BE2C (cell line): ENCODE results near the gene CA11.

ENCODE experiments used
- DNase-seq: peaks from one replicate; pipeline ENCODE4 v3.0.0-alpha.2; 2020
- H3K27me3 ChIP-seq: fragments of 250-450 bp; sonication (Bioruptor Pico); 2 replicates; pipeline ENCODE4 v1.5.1; 2020; ENCODE audit warnings: mild to moderate bottlenecking
- H3K36me3 ChIP-seq: fragments of 250-450 bp; sonication (Bioruptor Pico); 2 replicates; pipeline ENCODE4 v1.5.1; 2020; ENCODE audit warnings: mild to moderate bottlenecking
- H3K4me1 ChIP-seq: fragments of 250-450 bp; sonication (Bioruptor Pico); 2 replicates; pipeline ENCODE4 v1.5.1; 2020
- H3K4me3 ChIP-seq: 2 replicates; pipeline ENCODE4 v1.5.1; 2011; ENCODE audit warnings: low read depth, low read length
- H3K9me3 ChIP-seq: fragments of 250-450 bp; sonication (Bioruptor Pico); 2 replicates; pipeline ENCODE4 v1.5.1; 2020
- TF ChIP-seq, protein P1 (sequence below): IDR thresholded peaks from 2 replicates; pipeline ENCODE4 v1.5.1; 2012; ENCODE audit warnings: mild to moderate bottlenecking, low read depth, low read length

The CA11 gene

DNA sequence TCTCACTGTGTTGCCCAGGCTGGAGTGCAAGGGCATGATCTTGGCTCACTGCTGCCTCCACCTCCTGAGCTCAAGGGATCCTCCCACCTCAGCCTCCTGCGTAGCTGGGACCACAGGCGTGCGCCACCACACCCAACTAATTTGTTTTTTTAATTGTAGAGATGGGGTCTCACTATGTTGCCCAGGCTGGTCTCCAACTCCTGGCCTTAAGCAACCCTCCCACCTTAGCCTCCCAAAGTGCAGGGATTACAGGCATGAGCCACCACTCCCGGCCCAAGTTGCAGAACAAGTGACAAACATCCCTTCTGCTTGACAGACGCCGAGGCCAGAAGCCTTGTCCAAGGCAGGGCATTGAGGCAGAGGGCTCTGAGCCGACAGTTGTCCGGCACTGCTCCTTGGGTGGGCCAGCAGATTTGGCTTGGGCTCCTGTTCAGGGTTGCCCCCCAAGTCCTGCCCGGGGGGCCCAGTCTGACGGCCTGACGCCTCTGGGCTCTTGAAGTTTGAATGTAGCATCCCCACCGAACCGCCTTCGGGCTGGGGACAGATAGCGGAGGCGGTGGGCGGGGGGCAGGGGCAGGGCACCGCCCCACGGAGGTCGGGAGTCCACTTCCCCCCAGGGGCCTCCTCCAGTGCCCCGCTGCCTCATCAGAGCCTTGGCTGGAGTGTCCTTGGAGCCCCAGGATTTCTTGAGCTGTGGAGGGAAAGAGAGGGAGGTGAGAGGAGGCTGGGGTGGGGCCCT is 45.1 kb downstream of the CA11 start:
- Histone ChIP-seq H3K27me3 (peaks cover 12% of the 10 kb centered on the region), H3K36me3 (no peaks in the 10 kb centered on the region), H3K9me3 (no peaks in the 10 kb centered on the region), H3K4me3 (no peak overlapping the region), H3K4me1 (no peaks in the 10 kb centered on the region)
- TF ChIP-seq, protein P1, sequence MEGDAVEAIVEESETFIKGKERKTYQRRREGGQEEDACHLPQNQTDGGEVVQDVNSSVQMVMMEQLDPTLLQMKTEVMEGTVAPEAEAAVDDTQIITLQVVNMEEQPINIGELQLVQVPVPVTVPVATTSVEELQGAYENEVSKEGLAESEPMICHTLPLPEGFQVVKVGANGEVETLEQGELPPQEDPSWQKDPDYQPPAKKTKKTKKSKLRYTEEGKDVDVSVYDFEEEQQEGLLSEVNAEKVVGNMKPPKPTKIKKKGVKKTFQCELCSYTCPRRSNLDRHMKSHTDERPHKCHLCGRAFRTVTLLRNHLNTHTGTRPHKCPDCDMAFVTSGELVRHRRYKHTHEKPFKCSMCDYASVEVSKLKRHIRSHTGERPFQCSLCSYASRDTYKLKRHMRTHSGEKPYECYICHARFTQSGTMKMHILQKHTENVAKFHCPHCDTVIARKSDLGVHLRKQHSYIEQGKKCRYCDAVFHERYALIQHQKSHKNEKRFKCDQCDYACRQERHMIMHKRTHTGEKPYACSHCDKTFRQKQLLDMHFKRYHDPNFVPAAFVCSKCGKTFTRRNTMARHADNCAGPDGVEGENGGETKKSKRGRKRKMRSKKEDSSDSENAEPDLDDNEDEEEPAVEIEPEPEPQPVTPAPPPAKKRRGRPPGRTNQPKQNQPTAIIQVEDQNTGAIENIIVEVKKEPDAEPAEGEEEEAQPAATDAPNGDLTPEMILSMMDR, result no peak
- no peak for DNase-seq

DNA sequence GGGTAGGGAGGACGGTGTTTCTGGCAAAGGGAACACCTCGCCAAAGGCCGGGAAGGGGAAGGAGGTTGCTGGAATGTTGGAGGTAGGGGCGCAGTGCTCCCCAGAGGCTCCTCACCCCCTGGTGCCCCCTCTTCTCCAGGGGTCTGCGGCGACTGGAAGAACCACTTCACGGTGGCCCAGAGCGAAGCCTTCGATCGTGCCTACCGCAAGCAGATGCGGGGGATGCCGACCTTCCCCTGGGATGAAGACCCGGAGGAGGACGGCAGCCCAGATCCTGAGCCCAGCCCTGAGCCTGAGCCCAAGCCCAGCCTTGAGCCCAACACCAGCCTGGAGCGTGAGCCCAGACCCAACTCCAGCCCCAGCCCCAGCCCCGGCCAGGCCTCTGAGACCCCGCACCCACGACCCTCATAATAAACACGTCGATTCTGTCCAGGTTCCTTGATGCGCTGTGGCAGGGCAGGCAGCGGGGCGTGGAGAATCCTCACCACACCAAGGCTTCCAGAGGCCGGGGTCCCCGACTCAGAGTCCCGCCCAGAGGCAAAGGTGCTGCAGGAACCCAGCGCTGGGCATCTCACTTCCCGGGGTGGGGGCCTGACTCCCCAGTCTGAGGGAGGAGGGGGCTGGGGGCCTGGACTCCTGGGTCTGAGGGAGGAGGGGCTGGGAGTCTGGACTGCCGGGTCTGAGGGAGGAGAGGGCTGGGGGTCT is 46.8 kb downstream of the CA11 start:
- Histone ChIP-seq H3K36me3 (no peaks in the 10 kb centered on the region), H3K27me3 (peaks cover 12% of the 10 kb centered on the region), H3K9me3 (no peaks in the 10 kb centered on the region), H3K4me3 (no peak overlapping the region), H3K4me1 (no peaks in the 10 kb centered on the region)
- TF ChIP-seq, protein P1, result no peak
- no peak for DNase-seq

DNA sequence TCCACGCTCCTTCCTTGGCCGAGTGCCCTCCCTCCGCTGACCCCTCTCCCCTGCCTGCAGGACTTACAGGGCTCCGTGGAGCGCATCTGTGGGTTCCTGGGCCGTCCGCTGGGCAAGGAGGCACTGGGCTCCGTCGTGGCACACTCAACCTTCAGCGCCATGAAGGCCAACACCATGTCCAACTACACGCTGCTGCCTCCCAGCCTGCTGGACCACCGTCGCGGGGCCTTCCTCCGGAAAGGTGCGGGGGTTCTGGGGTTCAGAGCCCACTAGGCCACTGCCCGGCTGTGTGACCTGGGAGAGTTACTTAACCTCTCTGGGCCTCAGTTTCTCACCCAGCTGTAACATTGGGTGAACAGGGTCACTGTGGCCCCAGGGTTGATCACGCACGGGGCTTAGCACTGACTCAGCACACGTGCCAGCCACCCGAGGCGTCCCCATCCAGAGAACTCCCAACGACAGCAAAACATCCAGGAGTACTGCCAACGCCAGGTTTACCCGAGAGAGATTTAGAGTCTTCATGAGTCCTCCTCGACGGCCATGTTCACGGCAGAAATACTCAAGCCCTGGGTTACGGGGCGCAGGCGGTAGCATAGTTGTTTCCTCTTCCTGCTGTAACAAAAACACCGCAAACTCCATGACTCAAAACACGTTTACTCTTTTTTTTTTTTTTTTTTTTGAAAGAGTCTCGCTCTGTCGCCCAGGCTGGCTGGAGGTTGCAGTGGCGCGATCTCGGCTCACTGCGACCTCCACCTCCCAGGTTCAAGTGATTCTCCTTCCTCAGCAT is 49.1 kb downstream of the CA11 start:
- H3K36me3 ChIP-seq, result no peaks in the 10 kb centered on the region
- DNase-seq, result no peak
- no peaks in the 10 kb centered on the region for H3K4me1 ChIP-seq
- no peaks in the 10 kb centered on the region for H3K9me3 ChIP-seq
- TF ChIP-seq, protein P1, result no peak
- no peak overlapping the region for H3K4me3 ChIP-seq
- H3K27me3 ChIP-seq, result peaks cover 12% of the 10 kb centered on the region

DNA sequence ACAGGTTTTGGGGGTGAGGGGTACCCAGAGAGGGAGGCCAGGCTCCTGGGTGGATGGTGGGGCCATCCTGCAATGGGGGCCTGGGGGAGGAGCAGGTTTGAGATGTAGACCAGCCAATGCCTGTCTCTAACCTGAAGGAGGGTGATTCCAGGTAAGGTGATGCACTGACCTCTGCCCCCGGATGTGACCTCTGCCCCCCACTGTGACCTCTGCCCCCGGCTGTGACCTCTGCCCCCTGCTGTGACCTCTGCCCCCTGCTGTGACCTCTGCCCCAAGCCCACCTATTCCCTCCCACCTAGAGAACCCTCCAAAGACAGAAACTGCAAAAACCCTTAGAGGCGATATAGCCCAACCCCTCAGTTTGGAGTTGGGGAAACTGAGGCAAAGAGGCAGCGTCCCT is 49.8 kb downstream of the CA11 start:
- Histone ChIP-seq H3K27me3 (peaks cover 12% of the 10 kb centered on the region), H3K4me1 (no peaks in the 10 kb centered on the region), H3K36me3 (no peaks in the 10 kb centered on the region), H3K9me3 (no peaks in the 10 kb centered on the region), H3K4me3 (no peak overlapping the region)
- TF ChIP-seq, protein P1, result no peak
- no peak for DNase-seq

DNA sequence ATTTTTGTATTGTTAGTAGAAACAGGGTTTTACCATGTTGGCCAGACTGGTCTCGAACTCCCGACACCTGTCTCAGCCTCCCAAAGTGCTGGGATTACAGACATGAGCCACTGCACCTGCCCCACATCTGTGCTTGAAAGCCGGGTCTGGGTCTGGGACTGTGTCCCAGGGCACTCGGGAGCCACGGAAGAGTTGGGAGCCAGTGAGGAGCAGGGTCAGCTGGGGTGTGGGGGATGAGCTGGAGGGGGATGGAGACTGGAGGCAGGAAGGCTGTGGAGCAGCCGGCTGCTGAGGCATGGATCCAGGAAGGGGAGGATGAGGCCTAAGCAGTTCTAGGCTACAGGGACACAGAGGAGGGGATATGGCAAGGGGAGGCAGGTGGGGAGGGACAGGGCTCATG is 50.2 kb downstream of the CA11 start:
- Histone ChIP-seq H3K4me1 (no peaks in the 10 kb centered on the region), H3K27me3 (peaks cover 12% of the 10 kb centered on the region), H3K36me3 (no peaks in the 10 kb centered on the region), H3K9me3 (no peaks in the 10 kb centered on the region), H3K4me3 (no peak overlapping the region)
- no peak for DNase-seq
- TF ChIP-seq, protein P1, result no peak
